Spleen (tissue), 7 donors: Measurements from ENCODE around the gene LDB2.

Experiments used
- POLR2AphosphoS5 ChIP-seq, 3 donors: sonication (generic); formaldehyde crosslinking; IDR thresholded peaks; one replicate each; pipeline ENCODE4 v1.5.1; 2017; ENCODE audit warnings: antibody characterized with exemption in 3 of 3
- TF ChIP-seq, protein P1 (sequence below), 11 experiments: fragments of 200-600 bp in 7 of 11; fragments of 450-650 bp in 4 of 11; sonication (generic) in 4 of 11; IDR thresholded peaks in 8 of 11; conservative IDR thresholded peaks in 3 of 11; 1 replicate in 7 of 11; 2 replicates in 4 of 11; pipeline versions ENCODE4 v1.4.0 to v1.8.0; 2016 to 2021; ENCODE audit warnings: antibody characterized with exemption in 11 of 11, inconsistent platforms in 4 of 11, mild to moderate bottlenecking in 1 of 11
- donor health status: DM: no; HTN: no; CAD: no; lungs with moderate emphysema.
- donor health status: DM: no; HTN: no; CAD: no.
- donor health status: DM: no; HTN: no; CAD: no.

- TF ChIP-seq, protein P1, sequence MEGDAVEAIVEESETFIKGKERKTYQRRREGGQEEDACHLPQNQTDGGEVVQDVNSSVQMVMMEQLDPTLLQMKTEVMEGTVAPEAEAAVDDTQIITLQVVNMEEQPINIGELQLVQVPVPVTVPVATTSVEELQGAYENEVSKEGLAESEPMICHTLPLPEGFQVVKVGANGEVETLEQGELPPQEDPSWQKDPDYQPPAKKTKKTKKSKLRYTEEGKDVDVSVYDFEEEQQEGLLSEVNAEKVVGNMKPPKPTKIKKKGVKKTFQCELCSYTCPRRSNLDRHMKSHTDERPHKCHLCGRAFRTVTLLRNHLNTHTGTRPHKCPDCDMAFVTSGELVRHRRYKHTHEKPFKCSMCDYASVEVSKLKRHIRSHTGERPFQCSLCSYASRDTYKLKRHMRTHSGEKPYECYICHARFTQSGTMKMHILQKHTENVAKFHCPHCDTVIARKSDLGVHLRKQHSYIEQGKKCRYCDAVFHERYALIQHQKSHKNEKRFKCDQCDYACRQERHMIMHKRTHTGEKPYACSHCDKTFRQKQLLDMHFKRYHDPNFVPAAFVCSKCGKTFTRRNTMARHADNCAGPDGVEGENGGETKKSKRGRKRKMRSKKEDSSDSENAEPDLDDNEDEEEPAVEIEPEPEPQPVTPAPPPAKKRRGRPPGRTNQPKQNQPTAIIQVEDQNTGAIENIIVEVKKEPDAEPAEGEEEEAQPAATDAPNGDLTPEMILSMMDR (IDR thresholded peaks at IDR 0.05 in 8 of 11, conservative IDR thresholded peaks at IDR 0.05 in 3 of 11) = no peak
- TF ChIP-seq POLR2AphosphoS5 (IDR thresholded peaks at IDR 0.05) = no peak
Observed at GRCh38 chr4:16505267-16505666, 393.2 kb downstream of the LDB2 start.
